MV-4-11 (cell line): ENCODE results near the gene STAT6.
"Not testable (repeated sequence)": the region's sequence is repeated elsewhere in the genome, so short reads cannot be mapped to it uniquely, and the experiment has no call there.

ENCODE experiments used
- DNase-seq: peaks from one replicate; lab custom pipeline; 2025; lab: John Stamatoyannopoulos, UW

The STAT6 gene

GRCh38 chr12:57087010-57087690 is 24.0 kb downstream of the STAT6 start:
- peak; percentile 65 for DNase-seq

- DNase-seq, result peak; percentile 24
Observed at GRCh38 chr12:57086493-57087009, 24.6 kb downstream of the STAT6 start.

GRCh38 chr12:57085999-57086492 is 25.1 kb downstream of the STAT6 start:
- DNase-seq, result no peak

- no peak for DNase-seq
Observed at GRCh38 chr12:57080855-57081254, 30.3 kb downstream of the STAT6 start.

GRCh38 chr12:57079821-57080220 is 31.3 kb downstream of the STAT6 start:
- DNase-seq, result no peak

GRCh38 chr12:57078519-57079404 is 32.4 kb downstream of the STAT6 start, which contains the start of gene NEMP1:
Gene NEMP1, minus strand, starts transcription at chr12:57078791. Its CDS starts 46 bp downstream, at chr12:57078745.
- peak; percentile 100 for DNase-seq

- not testable (repeated sequence) for DNase-seq
Observed at GRCh38 chr12:57073566-57074450, 37.4 kb downstream of the STAT6 start.

GRCh38 chr12:57072661-57073060 is 38.5 kb downstream of the STAT6 start:
- no peak for DNase-seq

- DNase-seq, result peak; percentile 95
Observed at GRCh38 chr12:57069523-57069922, 41.6 kb downstream of the STAT6 start.

- DNase-seq, result no peak
Observed at GRCh38 chr12:57066245-57066644, 44.9 kb downstream of the STAT6 start.

GRCh38 chr12:57063991-57064685 is 47.0 kb downstream of the STAT6 start:
- peak; percentile 60 for DNase-seq

- DNase-seq, result no peak
Observed at GRCh38 chr12:57058454-57058853, 52.7 kb downstream of the STAT6 start.

GRCh38 chr12:57057067-57057751 is 54.0 kb downstream of the STAT6 start:
- no peak for DNase-seq

- DNase-seq, result peak; percentile 93
Observed at GRCh38 chr12:57055824-57056223, 55.3 kb downstream of the STAT6 start.

- DNase-seq, result not testable (repeated sequence)
Observed at GRCh38 chr12:57053901-57054300, 57.3 kb downstream of the STAT6 start.

GRCh38 chr12:57053146-57053545 is 58.0 kb downstream of the STAT6 start:
- not testable (repeated sequence) for DNase-seq

GRCh38 chr12:57051011-57051410 is 60.2 kb downstream of the STAT6 start:
- no peak for DNase-seq

GRCh38 chr12:57049890-57050289 is 61.3 kb downstream of the STAT6 start, which contains the start of gene MYO1A:
Gene MYO1A, minus strand, starts transcription at chr12:57050129. Its CDS starts 1,806 bp downstream, at chr12:57048323.
- DNase-seq, result no peak

GRCh38 chr12:57049119-57049446 is 62.1 kb downstream of the STAT6 start:
- no peak for DNase-seq

- no peak for DNase-seq
Observed at GRCh38 chr12:57048423-57049118, 62.6 kb downstream of the STAT6 start.
